ENCODE results near the gene NMNAT2. TPM values are rescaled to one million over a fixed set of nuclear protein-coding genes. Genes with fewer than 3 reads are reported as not detected.

Gene NMNAT2
- total RNA-seq, 4 donors from 2014 or later, result 0.20 to 0.48 (median 0.27) TPM; not detected in 1

DNA sequence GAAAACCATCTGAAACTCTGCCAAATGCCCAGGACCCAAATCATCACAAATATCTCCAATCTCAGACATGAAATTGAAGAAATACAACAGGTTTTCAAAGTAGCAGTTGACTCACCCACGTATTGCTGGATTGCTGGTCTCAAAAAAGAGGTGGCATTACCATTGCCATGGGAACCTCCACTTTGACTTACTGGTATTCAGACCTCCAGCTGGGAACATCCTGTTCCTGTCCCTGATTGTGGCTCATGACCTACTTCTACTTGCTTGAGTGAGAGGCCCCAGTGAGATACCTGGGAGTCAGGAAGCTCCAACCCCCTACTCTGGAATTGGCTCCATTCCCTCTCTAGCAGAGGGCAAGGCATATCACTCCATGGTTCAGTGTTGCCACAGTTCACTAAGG lies 64.6 kb downstream of the NMNAT2 start:
- TF ChIP-seq, protein P1, sequence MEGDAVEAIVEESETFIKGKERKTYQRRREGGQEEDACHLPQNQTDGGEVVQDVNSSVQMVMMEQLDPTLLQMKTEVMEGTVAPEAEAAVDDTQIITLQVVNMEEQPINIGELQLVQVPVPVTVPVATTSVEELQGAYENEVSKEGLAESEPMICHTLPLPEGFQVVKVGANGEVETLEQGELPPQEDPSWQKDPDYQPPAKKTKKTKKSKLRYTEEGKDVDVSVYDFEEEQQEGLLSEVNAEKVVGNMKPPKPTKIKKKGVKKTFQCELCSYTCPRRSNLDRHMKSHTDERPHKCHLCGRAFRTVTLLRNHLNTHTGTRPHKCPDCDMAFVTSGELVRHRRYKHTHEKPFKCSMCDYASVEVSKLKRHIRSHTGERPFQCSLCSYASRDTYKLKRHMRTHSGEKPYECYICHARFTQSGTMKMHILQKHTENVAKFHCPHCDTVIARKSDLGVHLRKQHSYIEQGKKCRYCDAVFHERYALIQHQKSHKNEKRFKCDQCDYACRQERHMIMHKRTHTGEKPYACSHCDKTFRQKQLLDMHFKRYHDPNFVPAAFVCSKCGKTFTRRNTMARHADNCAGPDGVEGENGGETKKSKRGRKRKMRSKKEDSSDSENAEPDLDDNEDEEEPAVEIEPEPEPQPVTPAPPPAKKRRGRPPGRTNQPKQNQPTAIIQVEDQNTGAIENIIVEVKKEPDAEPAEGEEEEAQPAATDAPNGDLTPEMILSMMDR (IDR thresholded peaks at IDR 0.05), result no peak
- WGBS, 2 donors (ENCODE audit: low coverage in 1 of 2), result 67% methylated on average over 1 of the region's 1 CpG; no CpG with 5 or more reads in 1 of the 2 donors

DNA sequence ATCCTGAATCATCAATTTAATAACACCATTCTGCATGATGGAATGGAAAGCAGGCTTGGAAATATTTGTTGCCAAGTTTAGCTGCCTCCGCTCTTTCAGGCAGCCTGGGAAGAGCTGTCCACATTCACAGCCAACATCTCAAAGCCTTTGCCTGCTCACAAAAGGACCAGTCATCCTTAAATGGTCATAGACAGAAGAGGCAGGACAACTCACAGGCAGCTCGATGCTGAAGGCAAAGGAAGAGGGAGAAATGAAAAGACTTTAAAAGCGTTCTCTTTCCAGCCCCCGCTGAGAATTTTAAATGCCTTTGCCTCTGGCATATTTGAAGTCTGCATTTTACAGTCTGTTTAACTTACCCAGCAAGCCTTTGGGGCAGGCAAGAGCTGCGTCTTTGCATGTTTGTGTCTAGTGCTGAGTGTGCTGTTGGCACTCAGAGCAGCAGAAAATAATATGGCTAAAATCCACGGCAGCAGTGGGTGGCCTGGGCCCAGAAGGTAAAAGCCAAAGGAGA lies 68.9 kb downstream of the NMNAT2 start:
- peaks cover 0 to 7% (median 2%) of the 10 kb centered on the region in 4 donors for H3K4me1 ChIP-seq
- no peak overlapping the region for H3K4me3 ChIP-seq
- peak overlapping the region in 3 of 4 donors; percentile 69 to 77 (median 70) for H3K27ac ChIP-seq
- H3K36me3 ChIP-seq, result no peaks in the 10 kb centered on the region
- TF ChIP-seq POLR2A (IDR thresholded peaks at IDR 0.05) (no peak), POLR2AphosphoS5 (IDR thresholded peaks at IDR 0.05) (no peak), EP300 (IDR thresholded peaks at IDR 0.05; ENCODE audit: low read depth) (no peak)
- TF ChIP-seq, protein P1 (IDR thresholded peaks at IDR 0.05), result no peak
- no peaks in the 10 kb centered on the region for H3K9me3 ChIP-seq
- no peaks in the 10 kb centered on the region for H3K27me3 ChIP-seq
- intact Hi-C loops (cut with DNase I; ENCODE audit: low total_unique reads), result no loop called here
- DNase-seq, result no peak
- in situ Hi-C loops (cut with MboI; ENCODE audit: low pct_ligation_motif_present in 1 of 4, low pct_unique_long_range_greater_than_20kb in 1 of 4, low sequenced_read_pairs in 3 of 4), result no loop called here
- 48% methylated on average over 6 of the region's 6 CpGs; no CpG with 5 or more reads in 1 of the 2 donors for WGBS, 2 donors (ENCODE audit: low coverage in 1 of 2)

More for the DNA sequence above, 64.6 kb downstream of the NMNAT2 start:
- intact Hi-C loops (cut with DNase I; ENCODE audit: low total_unique reads), result no loop called here
- H3K36me3 ChIP-seq, result no peaks in the 10 kb centered on the region
- no peak overlapping the region for H3K4me3 ChIP-seq
- in situ Hi-C loops (cut with MboI; ENCODE audit: low pct_ligation_motif_present in 1 of 4, low pct_unique_long_range_greater_than_20kb in 1 of 4, low sequenced_read_pairs in 3 of 4), result no loop called here
- H3K27ac ChIP-seq, result no peak overlapping the region
- H3K4me1 ChIP-seq, result peaks cover 0 to 7% (median 2%) of the 10 kb centered on the region in 4 donors
- no peak for DNase-seq
- H3K9me3 ChIP-seq, result no peaks in the 10 kb centered on the region
- no peaks in the 10 kb centered on the region for H3K27me3 ChIP-seq

- no peaks in the 10 kb centered on the region for H3K36me3 ChIP-seq
- H3K9me3 ChIP-seq, result no peaks in the 10 kb centered on the region
- H3K4me1 ChIP-seq, result peaks cover 0 to 7% (median 2%) of the 10 kb centered on the region in 4 donors
- 50 to 60% methylated on average over 6 to 8 of the region's 8 CpGs for WGBS, 2 donors (ENCODE audit: low coverage in 1 of 2)
- intact Hi-C loops (cut with DNase I; ENCODE audit: low total_unique reads), result no loop called here
- DNase-seq, result no peak
- TF ChIP-seq, protein P1 (IDR thresholded peaks at IDR 0.05), result no peak
- TF ChIP-seq POLR2A (IDR thresholded peaks at IDR 0.05), result no peak
- TF ChIP-seq POLR2AphosphoS5 (IDR thresholded peaks at IDR 0.05), result no peak
- no peak overlapping the region for H3K27ac ChIP-seq
- no peaks in the 10 kb centered on the region for H3K27me3 ChIP-seq
- in situ Hi-C loops (cut with MboI; ENCODE audit: low pct_ligation_motif_present in 1 of 4, low pct_unique_long_range_greater_than_20kb in 1 of 4, low sequenced_read_pairs in 3 of 4), result no loop called here
- H3K4me3 ChIP-seq, result no peak overlapping the region
Observed at GRCh38 chr1:183346276-183346732, 71.9 kb downstream of the NMNAT2 start.

DNA sequence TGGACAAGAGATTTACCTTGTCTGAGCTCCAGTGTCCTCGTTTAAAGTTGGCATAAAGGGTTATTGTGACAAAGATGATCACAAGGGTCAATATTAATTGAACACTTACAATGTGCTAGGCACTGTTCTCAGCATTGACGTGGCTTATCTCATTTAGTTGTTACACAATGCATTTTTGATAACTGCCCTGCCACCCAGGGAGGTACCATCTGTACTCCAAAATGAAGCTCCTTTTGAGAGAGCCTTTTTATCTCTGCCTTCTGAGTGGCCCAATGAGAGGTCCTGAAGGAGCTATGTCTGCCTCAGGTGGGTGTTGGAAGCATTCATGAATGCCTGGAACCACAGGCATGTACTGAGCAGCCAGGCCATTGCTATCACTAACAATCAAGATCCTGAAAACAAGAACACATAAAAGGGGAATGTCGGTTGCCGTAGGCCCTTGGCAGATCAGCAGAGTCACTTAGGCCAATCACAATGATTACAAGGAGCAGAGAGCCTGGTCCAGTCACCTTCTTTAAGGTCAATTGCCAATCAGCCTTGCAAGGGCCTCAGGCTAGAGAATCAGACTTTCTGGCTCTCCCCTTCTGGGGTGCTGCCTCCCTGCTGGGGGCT lies 78.5 kb downstream of the NMNAT2 start:
- no peaks in the 10 kb centered on the region for H3K4me1 ChIP-seq
- no peak overlapping the region for H3K27ac ChIP-seq
- no peaks in the 10 kb centered on the region for H3K9me3 ChIP-seq
- no peak overlapping the region for H3K4me3 ChIP-seq
- DNase-seq, result no peak
- WGBS, 2 donors (ENCODE audit: low coverage in 1 of 2), result 70 to 83% methylated on average over 1 to 4 of the region's 4 CpGs
- in situ Hi-C loops (cut with MboI; ENCODE audit: low pct_ligation_motif_present in 1 of 4, low pct_unique_long_range_greater_than_20kb in 1 of 4, low sequenced_read_pairs in 3 of 4), result no loop called here
- TF ChIP-seq, protein P1 (IDR thresholded peaks at IDR 0.05), result no peak
- H3K27me3 ChIP-seq, result no peaks in the 10 kb centered on the region
- intact Hi-C loops (cut with DNase I; ENCODE audit: low total_unique reads), result no loop called here
- H3K36me3 ChIP-seq, result no peaks in the 10 kb centered on the region

Data from transverse colon (tissue), 4 donors.